Keratinocyte (primary cell): ENCODE measurements around the gene KRTAP13-3.

Experiments used
- EZH2 ChIP-seq: IDR thresholded peaks from one replicate; pipeline ENCODE4 v1.6.1; 2012; ENCODE audit warnings: inconsistent platforms, mild to moderate bottlenecking, low read length, moderate library complexity
- TF ChIP-seq, protein P1 (sequence below), 3 experiments: IDR thresholded peaks in 1 of 3; conservative IDR thresholded peaks in 1 of 3; optimal IDR thresholded peaks in 1 of 3; 2 replicates in 2 of 3; 3 replicates in 1 of 3; pipeline versions ENCODE3 to v1.5.1; 2011; ENCODE audit warnings: low read length in 3 of 3, mild to moderate bottlenecking in 3 of 3, moderate library complexity in 2 of 3, control low read depth in 1 of 3, inconsistent platforms in 1 of 3; ENCODE audit not compliant: insufficient read depth in 2 of 3; ENCODE audit errors: extremely low read depth in 1 of 3

GRCh38 chr21:30415993-30416392, 9.7 kb downstream of the KRTAP13-3 start:
- TF ChIP-seq, protein P1, sequence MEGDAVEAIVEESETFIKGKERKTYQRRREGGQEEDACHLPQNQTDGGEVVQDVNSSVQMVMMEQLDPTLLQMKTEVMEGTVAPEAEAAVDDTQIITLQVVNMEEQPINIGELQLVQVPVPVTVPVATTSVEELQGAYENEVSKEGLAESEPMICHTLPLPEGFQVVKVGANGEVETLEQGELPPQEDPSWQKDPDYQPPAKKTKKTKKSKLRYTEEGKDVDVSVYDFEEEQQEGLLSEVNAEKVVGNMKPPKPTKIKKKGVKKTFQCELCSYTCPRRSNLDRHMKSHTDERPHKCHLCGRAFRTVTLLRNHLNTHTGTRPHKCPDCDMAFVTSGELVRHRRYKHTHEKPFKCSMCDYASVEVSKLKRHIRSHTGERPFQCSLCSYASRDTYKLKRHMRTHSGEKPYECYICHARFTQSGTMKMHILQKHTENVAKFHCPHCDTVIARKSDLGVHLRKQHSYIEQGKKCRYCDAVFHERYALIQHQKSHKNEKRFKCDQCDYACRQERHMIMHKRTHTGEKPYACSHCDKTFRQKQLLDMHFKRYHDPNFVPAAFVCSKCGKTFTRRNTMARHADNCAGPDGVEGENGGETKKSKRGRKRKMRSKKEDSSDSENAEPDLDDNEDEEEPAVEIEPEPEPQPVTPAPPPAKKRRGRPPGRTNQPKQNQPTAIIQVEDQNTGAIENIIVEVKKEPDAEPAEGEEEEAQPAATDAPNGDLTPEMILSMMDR (optimal IDR thresholded peaks at IDR 0.05 in 1 of 3, IDR thresholded peaks at IDR 0.05 in 1 of 3, conservative IDR thresholded peaks at IDR 0.05 in 1 of 3; ENCODE audit: extremely low read depth in 1 of 3, insufficient read depth in 2 of 3, low read length in 3 of 3): no peak
- no peak for TF ChIP-seq EZH2
